Measurements from ENCODE around the gene NBPF15.
"Not testable (repeated sequence)": the region's sequence is repeated elsewhere in the genome, so short reads cannot be mapped to it uniquely, and the experiment has no call there.

- not testable (repeated sequence) for TF ChIP-seq CTCF (IDR thresholded peaks at IDR 0.05); EZH2 (IDR thresholded peaks at IDR 0.05; ENCODE audit: borderline replicate concordance, insufficient read depth, low read depth, low read length, poor library complexity, severe bottlenecking)
Measured at GRCh38 chr1:144494130-144494529, 32.7 kb upstream of the NBPF15 start.
